Stimulated activated CD8-positive, alpha-beta memory T cell treated with anti-CD3 and anti-CD28 coated beads, Interleukin-7, amount 100 ng/mL, for 4 hours (primary cell): Measurements from ENCODE around the gene CYFIP2.
A peak's percentile ranks its signal among the peaks of the same experiment; 100 is the strongest.

ENCODE experiments used
- DNase-seq, 2 donors: peaks; one replicate each; pipeline ENCODE4 v3.0.0-alpha.2; 2020; ENCODE audit warnings: low read depth in 2 of 2

CYFIP2 gene

DNA sequence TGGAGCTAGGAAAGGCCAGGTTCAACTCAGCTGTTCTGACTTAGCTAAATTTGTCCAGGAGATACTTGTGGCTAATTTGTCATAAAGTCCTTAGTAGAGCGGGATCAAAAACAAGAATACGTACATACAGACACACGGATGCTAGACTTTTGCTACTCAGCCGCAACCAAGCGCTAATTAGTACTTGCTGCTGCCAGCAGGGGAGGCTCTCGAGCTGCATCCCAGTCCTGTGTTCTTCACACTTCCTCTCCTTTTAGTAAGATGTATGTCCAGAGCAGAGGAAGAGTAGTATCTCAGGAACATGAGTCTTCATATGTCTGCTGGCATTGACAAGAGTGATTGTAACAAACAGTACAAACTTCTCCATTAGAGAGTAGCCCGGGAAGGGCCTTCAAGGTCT, 58.3 kb downstream of the CYFIP2 start:
- no peak for DNase-seq

DNA sequence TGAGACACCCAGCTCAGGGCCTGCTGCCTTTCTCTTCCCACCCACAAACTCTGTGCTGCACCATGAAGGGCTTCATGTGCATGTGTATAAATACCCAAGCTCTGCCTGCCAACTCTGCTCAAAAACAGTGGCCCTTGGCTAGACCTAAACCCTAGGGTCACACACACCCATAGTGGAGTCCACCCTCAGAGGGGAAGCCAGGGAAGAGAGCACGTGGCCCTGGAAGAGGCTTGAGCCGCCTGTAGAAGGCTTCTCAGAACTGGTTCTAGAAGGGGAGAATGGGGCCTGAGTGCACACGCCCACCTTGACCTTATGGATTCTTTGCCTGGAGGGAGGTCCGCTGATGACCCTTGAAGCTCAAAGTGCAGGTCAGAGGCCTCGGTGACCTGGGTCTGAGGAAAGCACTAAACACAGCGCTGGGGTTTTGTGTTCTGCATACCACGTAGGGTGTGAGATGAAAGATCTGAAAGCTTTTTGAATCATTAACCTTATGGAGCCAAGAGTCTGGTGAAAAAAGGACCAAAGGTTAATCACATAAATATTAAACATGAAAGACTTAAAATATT, 60.6 kb downstream of the CYFIP2 start:
- no peak for DNase-seq

DNA sequence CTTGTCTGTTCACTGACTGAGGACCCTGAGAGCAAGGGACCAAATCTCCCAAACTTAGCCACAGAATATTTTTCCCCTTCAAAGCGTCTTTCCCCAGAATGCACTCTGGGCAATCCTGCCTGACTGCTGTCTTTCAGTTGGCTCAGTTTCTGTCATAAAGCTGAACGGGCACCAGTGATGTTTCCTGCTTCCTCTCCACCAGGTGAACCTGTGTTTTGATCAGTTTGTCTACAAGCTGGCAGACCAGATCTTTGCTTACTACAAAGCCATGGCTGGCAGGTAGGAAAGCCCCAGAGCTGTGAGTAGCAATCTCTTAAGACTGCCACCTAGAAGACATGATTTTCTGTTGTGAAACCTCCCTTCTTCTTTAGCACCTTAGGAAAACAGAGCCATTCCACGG, 61.8 kb downstream of the CYFIP2 start:
- no peak for DNase-seq

DNA sequence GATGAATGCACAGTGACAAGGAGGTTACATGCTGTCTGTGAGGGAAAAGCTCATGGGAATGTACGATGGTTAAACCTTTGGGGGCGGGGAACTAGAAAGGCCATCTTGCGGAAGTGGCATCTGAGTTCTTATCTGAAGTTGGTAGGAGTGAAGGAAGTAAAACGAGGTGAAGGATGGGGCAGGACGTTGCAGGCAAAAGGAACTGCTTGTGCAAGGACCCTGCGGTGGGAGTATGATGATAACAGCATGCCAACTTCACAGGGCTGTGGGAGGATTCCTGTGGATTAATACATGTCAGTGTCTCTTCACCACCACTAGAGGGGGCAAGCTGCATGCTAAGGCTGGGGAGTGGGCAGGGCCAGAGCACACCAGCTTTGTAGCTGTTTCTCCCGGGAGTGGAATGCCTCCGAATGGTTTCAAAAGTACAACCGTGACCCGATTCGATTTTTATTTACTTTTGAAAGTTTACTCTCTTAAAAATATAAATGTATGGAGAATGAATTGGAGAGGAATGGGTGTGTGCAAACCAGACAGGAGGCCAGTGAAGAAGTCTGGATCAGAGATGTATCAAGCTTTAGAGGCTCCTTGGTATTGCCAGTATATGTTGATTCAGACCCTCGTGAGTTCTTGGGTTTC, 62.5 kb downstream of the CYFIP2 start:
- peak in 1 of 2 donors; percentile 44 for DNase-seq

DNA sequence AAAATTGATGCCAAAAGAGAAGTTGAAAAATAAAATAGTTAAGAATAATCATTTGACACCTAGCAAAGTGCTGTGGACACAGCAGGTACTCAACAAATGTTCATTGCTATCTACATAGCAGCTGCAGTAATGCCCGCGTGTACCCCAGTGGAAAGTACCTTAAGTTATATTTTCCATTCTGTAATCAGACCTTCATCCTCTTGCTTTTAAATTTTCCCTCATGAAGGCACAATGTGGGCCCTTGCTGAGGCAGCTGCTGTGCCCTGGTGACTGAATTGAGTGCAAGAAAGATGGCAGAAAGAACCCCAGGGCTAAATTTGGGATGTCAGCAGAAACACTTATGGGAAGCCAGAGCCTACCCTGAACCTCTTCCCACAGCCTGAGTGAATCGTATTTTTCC, 65.9 kb downstream of the CYFIP2 start:
- DNase-seq: no peak

DNA sequence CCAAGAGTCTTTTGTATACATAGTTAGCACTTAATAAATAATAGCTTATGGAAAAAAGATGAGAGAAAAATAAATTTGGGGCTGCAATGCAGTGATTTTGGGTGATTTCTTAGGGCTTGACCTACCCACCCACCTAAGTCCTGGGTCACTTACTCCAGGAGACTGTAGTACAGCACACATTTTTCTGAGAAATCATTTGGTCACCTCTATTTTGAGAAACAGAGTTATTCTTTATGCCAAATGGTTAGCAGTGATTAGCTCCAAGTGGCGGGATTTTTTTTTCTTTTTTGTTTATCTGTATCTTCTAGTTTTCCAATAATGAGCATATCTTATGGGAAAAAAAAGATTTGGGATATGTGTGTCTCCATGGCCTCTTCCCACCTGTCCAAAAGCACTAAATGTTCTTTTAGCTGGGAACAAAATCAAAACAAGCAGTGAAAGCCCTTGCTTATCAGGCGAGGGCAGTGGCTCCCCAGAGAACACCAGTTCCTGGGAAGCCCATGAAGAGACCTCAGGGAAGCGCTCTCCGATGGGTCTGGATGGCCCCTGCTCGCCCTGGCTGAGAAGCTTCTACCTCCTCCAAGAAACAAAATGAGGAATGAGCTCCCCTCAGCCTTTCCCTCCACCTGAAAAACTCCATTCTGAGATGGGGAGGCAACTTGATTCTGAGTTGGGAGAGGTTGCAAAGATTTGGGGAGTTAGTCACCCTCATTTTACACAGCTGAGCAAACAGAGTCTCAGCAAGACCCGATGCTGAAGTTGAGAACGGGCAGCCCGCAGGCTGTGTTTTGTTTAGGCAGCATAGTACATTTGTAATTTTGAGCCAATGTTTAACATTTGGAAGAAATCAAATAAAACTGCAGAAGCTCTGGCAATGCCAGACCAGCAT, 69.9 kb downstream of the CYFIP2 start:
- DNase-seq: no peak

DNA sequence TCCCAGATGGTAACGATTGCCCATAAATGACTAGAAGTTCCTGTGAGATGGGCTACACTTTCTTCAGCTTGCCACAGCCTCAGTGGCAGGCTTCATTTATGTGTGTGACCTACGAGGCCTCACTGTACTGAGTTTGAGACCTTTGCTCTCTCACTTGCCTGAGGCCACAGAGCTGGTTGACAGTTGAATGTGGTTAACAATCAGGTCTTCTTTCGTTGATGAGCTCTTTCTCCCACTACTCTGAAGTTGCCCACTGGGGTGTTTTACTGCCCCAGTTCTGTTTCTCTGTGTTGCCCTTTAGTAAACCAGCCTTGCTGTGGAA, 70.5 kb downstream of the CYFIP2 start:
- no peak for DNase-seq

DNA sequence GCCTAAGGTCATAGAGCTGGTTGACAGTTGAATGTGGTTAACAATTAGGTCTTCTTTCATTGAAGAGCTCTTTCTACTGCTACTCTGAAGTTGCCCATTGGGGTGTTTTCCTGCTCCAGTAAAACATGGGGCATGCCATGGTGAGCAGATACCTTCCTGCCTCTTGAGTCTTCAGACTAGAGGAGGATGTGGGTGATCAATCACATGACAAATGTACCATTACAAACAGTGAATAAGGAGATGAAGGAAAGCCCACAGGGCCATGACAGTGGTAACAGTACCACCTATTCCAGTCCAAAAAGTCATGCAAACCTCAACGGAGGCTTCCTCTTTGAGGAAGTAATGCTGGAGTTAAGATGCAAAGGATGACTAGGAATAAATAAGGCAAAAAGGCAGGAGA, 73.5 kb downstream of the CYFIP2 start:
- no peak for DNase-seq

DNA sequence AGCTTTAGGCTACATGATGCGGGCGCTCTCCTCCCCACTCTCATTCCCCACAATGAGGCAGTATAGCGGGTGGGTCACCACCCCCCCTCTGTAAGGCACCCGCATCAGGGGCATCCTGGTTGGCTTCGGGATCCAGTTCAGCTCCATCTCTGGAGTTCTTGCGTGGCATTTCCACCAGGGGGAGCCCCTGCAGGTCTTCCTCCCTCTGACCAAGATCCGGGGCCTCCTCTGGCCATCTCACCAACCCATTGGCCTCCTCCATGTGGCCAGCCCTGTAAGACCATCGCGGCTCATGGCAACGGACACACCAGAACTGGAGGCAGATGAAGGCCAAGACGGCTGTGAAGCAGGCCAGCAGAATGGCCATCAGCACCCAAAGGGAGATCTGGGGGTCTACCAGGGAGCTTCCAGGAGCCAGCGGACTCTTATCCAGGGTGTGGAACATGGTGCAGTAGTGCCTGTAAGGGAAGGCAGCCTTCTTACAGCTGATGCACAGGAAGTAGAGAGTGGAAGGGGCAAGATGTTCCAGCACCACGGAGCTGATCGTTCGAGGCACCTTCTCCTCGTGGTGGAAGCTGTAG, 77.0 kb downstream of the CYFIP2 start:
- no peak for DNase-seq

DNA sequence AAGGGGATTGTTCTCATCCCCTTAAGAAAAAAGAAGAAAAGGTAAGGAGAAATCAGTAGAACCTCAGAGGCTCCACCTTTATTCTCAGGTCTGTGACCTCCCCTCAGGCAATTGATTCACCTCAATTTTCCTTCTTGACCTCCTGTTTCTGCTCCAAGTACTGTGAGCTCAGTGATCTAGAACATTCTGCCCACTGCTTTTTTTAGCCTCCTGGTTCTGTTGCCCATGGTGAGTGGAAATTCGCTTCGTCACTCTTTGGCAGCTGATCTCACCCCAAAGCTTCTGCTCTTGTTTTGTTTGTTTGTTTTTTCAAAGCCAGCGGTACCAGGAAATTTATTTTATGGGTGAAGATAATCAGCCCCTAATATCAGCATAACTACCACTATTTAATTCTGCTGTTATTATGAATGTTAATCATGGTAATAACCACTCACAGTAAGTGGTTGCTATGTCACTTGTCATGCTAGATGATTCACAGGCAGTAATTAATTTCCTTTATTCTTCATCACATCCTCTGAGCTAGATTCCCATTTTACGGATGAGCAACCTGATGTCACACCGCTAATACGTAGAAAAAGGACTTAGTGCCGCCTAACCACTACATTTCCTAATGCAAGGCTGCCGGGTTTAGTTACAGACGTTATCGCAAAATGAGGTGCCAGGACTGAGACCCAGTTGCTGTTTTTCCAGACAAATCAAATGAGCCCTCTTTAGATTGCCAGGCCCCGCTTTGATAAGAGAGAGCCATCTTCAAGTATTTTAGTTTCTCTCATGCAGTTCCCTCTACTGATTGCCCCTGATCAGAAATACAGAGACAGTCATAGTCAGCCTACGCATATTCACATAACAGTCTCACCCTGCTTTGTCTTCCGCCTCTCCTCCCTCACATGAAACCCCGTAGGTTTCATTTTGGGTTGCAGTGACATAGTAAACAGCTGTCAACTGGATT, 78.2 kb downstream of the CYFIP2 start:
- DNase-seq: no peak

DNA sequence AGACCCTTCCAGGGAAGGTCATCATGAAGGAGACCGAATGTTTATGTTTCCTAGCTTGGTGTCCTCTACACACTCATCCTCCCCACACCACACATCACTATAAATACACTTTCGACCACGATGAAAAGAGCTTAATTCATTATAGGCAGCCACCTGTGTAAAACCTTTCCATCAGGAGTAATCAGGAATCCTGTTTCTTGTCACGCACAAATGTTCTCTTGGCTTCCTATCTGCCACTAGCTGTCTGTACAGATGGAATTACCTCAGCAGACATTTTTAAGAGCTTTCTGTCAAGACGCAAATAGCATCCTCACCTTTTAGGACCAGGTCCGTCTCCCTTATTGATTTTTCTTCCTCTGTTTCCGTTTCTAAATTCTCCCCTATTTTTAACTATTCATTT, 79.1 kb downstream of the CYFIP2 start:
- DNase-seq: no peak

DNA sequence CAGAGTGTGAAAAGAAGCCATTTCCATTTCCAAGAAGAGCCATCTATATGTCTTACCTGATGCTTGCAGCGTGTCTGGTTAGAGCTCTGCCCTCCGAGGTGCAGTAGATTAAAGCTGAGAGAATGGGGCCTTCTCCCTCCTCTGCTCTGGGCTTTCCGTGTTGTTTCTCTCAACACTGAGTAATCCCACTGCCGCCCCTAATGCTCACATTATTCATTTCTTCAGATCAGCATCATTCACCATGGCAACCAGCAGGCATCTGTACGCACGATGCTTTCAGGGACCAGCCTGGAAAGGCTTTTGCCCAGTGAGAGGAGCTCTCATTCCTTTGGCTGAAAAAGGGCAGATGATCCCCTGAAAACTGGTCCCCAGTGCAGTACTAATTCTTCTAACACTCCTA, 79.6 kb downstream of the CYFIP2 start:
- no peak for DNase-seq

DNA sequence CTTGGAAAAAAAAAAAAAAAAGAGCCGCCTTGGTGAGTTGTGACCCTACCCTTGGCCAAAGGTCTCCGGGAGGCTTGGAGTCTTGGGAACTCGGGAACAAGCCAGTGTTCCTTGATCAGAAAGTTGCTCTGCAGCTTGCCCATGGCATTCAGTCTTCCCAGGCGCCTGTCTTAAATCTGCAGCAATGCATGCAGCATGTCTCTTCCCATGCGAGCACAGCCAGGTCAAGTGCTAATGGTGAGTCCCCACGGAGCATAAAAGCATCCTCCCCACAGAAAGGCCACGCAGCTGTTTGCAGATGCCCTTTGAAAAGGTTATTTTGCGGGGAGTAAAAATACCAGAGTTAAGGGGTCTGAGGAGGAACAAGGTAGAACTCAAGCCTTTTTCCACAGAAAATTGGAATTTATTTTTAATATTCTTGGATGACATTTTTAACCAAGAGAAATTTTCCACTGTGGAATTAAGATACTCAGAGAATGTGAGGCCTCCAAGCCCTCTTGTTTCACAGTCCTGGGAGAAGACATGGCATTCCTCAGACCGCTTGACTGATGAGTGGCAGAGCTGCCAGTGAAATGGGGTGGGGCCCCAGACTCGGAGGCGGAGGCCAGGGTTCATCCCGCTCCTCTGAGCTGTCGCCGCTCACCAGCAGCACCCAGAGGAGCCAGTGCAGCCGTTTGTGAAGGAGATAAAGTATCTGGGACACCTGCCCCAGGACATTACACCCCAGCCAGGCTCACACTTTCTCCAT, 81.6 kb downstream of the CYFIP2 start:
- no peak for DNase-seq

DNA sequence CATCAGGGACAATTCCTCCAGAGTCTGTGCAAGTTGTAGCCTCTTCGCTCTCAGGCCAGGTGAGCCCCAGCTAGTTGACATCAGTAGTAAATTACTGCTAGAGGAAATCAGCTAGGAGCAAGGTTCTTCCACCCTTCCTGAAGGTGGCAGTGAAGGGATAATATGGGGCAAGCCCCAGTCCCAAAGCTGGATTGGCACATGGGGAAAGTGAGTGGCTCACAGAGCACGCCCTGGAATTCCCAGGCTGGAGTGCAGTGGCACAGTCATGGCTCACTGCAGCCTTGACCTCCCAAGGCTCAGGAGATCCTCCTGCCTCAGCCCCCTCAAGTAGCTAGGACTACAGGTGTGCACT, 82.1 kb downstream of the CYFIP2 start:
- DNase-seq: no peak

DNA sequence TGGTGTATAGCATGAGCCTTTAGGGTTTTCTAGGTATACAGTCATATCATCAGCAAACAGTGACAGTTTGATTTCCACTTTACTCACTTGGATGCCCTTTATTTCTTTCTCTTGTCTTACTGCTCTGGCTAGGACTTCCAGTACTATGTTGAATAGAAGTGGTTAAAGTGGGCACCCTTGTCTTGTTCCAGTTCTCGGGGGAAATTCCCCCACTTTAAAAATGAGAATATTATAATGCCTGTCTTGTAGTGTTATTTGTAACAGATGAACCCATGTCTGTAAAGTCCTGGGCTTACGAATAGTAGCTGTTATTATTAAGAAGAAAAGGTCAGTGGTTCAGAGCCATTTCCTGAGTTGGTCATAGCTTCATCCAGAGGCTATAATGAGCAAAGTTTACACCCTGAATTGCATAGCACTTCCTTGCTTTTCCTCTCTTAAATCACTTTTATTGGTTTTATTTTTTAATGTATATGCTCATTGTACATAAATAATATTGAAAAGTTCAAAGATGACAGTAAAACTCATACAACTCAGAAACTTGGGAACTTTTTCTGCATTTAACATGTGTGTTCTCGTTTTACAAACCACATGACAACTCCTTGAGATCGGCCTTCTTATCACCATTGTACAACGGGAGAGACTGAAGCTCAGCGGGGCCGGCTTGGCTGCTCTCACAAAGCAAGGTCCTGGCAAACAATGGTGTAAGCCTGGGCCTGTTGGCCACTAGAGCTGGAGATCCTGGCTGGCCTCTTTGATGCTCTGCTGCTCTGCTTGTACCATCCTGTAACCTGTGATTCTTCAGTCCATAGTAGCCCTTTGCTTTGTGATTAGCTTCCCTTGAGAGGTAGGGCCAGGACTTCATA, 85.2 kb downstream of the CYFIP2 start:
- DNase-seq: no peak

DNA sequence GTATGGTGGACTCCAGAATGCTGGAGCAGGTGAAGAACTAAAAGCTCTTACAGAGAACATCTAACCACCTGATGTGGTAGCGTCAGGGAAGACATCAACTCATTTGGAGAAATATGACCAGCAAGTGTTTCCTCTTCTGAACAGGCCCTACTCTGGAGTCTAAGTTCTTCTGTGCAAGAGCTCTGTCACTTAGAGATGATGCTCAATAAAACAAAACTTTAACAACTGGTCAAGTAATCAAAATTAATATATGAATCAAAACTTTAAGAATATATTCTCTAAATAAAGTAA, 85.8 kb downstream of the CYFIP2 start:
- no peak for DNase-seq

DNA sequence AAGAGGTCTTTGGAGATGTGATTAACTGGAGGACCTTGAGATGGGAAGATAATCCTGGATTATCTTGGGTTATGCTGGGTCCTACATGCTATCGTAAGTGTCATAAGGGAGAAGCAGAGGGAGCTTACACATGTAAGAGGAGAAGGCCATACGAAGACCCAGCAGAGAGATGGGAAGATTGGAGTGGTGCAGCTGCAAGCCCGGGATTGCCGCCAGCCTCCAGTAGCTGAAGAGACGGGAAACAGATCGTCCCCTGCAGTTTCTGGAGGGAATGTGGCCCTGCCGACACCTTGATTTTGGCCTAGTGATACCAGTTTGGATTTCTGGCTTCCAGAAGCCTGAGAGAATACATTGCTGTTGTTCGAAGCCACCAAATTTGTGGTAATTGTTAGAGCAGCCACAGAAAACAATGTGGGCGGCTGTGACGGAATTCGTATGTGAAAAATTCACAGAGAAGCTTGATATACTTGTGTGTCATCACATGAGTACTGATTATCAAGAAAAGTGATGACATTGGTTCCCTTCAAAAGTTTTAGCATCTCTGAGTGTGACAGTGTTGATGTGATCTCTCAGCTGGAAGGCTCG, 86.9 kb downstream of the CYFIP2 start:
- no peak for DNase-seq

DNA sequence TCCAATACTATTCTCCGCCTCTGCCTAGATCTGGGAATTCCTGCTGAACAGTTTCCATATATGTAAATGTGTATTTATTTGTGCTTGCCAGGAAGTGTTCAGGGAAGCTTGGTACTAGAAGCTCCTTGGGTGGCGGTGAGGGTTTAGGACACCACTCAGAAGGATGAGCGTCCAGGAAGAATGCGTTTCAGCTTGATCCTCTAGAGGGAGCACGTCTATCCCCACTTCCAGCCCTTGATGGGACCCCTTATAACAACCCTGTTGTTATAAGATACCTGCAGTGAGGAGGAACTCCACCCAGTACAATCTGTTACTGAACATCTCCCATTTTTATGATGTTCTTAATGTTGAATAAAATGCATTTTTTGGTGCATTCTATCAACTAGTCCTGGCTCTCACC, 88.9 kb downstream of the CYFIP2 start:
- no peak for DNase-seq

DNA sequence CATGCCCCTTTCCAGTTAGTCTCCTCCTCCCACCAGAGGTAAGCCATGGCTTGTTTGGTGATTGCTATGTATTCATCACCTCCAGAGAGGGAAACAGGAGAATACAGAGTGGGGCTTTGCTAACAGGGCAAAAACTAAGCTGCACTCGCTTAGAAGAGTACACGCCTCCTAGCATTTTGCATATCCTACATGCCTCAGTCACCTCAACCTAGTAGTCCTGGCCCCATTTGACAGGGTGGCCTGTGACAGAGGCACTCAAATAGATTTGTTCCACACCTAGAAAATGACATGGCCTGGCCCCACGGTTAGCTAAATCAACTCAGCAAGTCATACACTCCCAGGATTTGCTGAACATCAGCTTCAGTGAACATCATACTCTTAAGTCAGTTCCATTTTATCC, 90.7 kb downstream of the CYFIP2 start:
- DNase-seq: no peak

DNA sequence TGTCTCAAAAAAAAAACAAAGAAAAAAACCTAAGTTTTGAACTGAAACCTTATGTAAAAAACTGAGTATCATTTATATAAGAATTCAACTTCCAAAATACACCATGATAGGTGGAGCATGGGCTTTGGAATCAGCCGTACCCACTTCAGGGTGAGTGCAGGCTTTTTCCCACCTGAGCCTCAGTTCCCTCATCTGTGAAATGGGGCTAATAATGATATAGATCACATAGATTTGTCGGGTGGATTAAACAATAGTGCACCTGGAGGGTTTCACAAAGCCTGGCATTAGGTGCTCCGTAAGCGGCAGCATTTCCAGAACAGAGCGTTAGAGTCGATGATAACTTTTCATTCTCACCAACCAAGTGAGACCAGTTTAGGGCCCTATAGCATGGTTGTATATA, 91.9 kb downstream of the CYFIP2 start:
- no peak for DNase-seq
